HepG2 (cell line): ENCODE data around the gene CRAT. TPM values are rescaled to one million over a fixed set of nuclear protein-coding genes. Genes with fewer than 3 reads are reported as not detected.

ENCODE experiments used
- ATAC-seq: fragments of 200-7000 bp; cut with Tn5 transposase; 3 replicates; pipeline ENCODE4 v1.9.1; 2020; ENCODE audit warnings: mild to moderate bottlenecking, moderate library complexity
- BruUV-seq: library from RNA; stranded (reverse); fragments of 400-500 nt; replicated peaks from 2 replicates; lab custom pipeline; 2021; lab: Mats Ljungman, UMichigan
- CTCF ChIA-PET: fragments of 300-600 bp; formaldehyde crosslinking; extraction: SDS; loops from one replicate; lab custom pipeline; 2021; ENCODE audit warnings: low total read pairs, inconsistent platforms, low intra/inter-chr PET ratio; lab: Yijun Ruan, JAX
- POLR2A ChIA-PET: fragments of 350-600 bp; sonication (Branson Sonifier 250); formaldehyde crosslinking; loops from one replicate; lab custom pipeline; 2020; ENCODE audit warnings: antibody characterized with exemption, inconsistent platforms; lab: Yijun Ruan, JAX
- DNase-seq: peaks from one replicate; pipeline ENCODE4 v3.0.0-alpha.2; 2015; ENCODE audit warnings: low spot score
- FAIRE-seq: peaks from 3 replicates; lab custom pipeline; 2011; peaks lifted over from hg19 to GRCh38; lab: Jason Lieb, UNC
- H2AFZ ChIP-seq: one replicate; pipeline ENCODE4 v1.6.1; 2011; ENCODE audit warnings: low read length, inconsistent platforms
- H3K27ac ChIP-seq: fragments of 300-600 bp; 3 replicates; pipeline ENCODE4 v1.8.0; 2011; ENCODE audit warnings: mixed run types, mild to moderate bottlenecking, mixed read lengths, low read length, inconsistent platforms; ENCODE audit not compliant: insufficient read depth; ENCODE audit errors: extremely low read length
- H3K27me3 ChIP-seq, 2 experiments: fragments of 200-600 bp in 1 of 2; 2 replicates in 1 of 2; 3 replicates in 1 of 2; pipeline versions ENCODE4 v1.6.0 to v1.8.0; 2011; ENCODE audit warnings: low read length in 2 of 2, mild to moderate bottlenecking in 2 of 2, moderate library complexity in 2 of 2, inconsistent platforms in 1 of 2; ENCODE audit not compliant: insufficient read depth in 2 of 2, control insufficient read depth in 1 of 2
- H3K36me3 ChIP-seq, 2 experiments: fragments of 200-600 bp in 1 of 2; replicated peaks in 1 of 2; 2 replicates in 1 of 2; 3 replicates in 1 of 2; pipeline versions ENCODE4 v1.5.1 to v1.8.0; 2011; ENCODE audit warnings: low read length in 2 of 2, inconsistent platforms in 1 of 2; ENCODE audit not compliant: insufficient read depth in 2 of 2, control insufficient read depth in 1 of 2
- H3K4me1 ChIP-seq: 2 replicates; pipeline ENCODE4 v1.5.1; 2012; ENCODE audit warnings: low read length, inconsistent platforms; ENCODE audit not compliant: insufficient read depth
- H3K4me2 ChIP-seq: 2 replicates; pipeline ENCODE4 v1.6.0; 2011; ENCODE audit warnings: low read depth, low read length, inconsistent platforms
- H3K4me3 ChIP-seq, 3 experiments: fragments of 200-600 bp in 1 of 3; sonication (generic), shearing (Covaris generic) in 1 of 3; replicated peaks in 1 of 3; 2 replicates each; pipeline ENCODE4 v1.5.1; 2011 to 2016; ENCODE audit warnings: low read length in 3 of 3, inconsistent platforms in 2 of 3, low read depth in 2 of 3, mild to moderate bottlenecking in 2 of 3, control low read depth in 1 of 3, mixed read lengths in 1 of 3; ENCODE audit not compliant: insufficient read depth in 1 of 3
- H3K79me2 ChIP-seq: one replicate; pipeline ENCODE4 v1.6.1; 2011; ENCODE audit warnings: low read length, inconsistent platforms; ENCODE audit not compliant: insufficient read depth
- H3K9ac ChIP-seq: 2 replicates; pipeline ENCODE4 v1.6.0; 2011; ENCODE audit warnings: mild to moderate bottlenecking, low read depth, low read length, inconsistent platforms; ENCODE audit not compliant: insufficient read depth
- H3K9me3 ChIP-seq: 2 replicates; pipeline ENCODE4 v1.5.1; 2012; ENCODE audit warnings: mild to moderate bottlenecking, low read length
- H4K20me1 ChIP-seq: 2 replicates; pipeline ENCODE4 v1.6.0; 2011; ENCODE audit warnings: inconsistent platforms, mild to moderate bottlenecking, low read length, moderate library complexity; ENCODE audit not compliant: insufficient read depth
- FOXC1 ChIP-seq: sonication (generic); formaldehyde crosslinking; IDR thresholded peaks from 2 replicates; pipeline ENCODE4 v1.8.0; 2022; ENCODE audit warnings: mild to moderate bottlenecking, missing genetic modification reagents, borderline replicate concordance
- SRY ChIP-seq: sonication (generic); formaldehyde crosslinking; IDR thresholded peaks from 2 replicates; pipeline ENCODE4 v1.8.0; 2022; ENCODE audit warnings: mild to moderate bottlenecking, missing genetic modification reagents
- ZHX1 ChIP-seq: sonication (generic); formaldehyde crosslinking; IDR thresholded peaks from 2 replicates; pipeline ENCODE4 v1.8.1; 2022; ENCODE audit warnings: low read depth, mild to moderate bottlenecking, missing genetic modification reagents
- ZNF562 ChIP-seq: sonication (generic); formaldehyde crosslinking; IDR thresholded peaks from 2 replicates; pipeline ENCODE4 v1.8.0; 2022; ENCODE audit warnings: missing genetic modification reagents, borderline replicate concordance
- WGBS: methylation state at CpG from one replicate; pipeline ENCODE4 v1.1.6; 2017; ENCODE audit warnings: low lambda C conversion rate; 5-methylcytosine and 5-hydroxymethylcytosine counted together
- in situ Hi-C: cut with HindIII; loops from 2 replicates; pipeline ENCODE4 v1.10.0; 2017; ENCODE audit warnings: low pct_unique_long_range_greater_than_20kb; ENCODE audit not compliant: extremely low pct_ligation_motif_present
- intact Hi-C: fragments of 100-400 bp; cut with micrococcal nuclease; formaldehyde crosslinking; loops from one replicate; pipeline ENCODE4 v1.10.0; 2022; ENCODE audit not compliant: unreplicated experiment
- polyA plus RNA-seq, 8 experiments: library from polyadenylated mRNA; depleted of rRNA in 3 of 8; stranded (reverse) in 7 of 8; unstranded in 1 of 8; fragments of >200 nt; fragmentation: Illumina TruSeq in 4 of 8; extraction: Trizol in 4 of 8; gene quantifications; 2 replicates each; pipeline versions ENCODE4 v1.2.1 to v1.2.3, GENCODE V29; 2011 to 2016; ENCODE audit warnings: low read depth in 4 of 8, missing spikeins in 1 of 8, mixed read lengths in 1 of 8; ENCODE audit not compliant: insufficient read depth in 1 of 8
- total RNA-seq, 5 experiments: library from RNA; depleted of rRNA; stranded (reverse); fragments of >200 nt; fragmentation: Illumina TruSeq; extraction: Trizol; gene quantifications; 2 replicates each; pipeline ENCODE4 v1.2.3, GENCODE V29; 2016; ENCODE audit warnings: low read depth in 1 of 5
- TF ChIP-seq, protein P1 (sequence below): IDR thresholded peaks from 2 replicates; pipeline ENCODE4 v1.6.1; 2016; ENCODE audit warnings: missing biosample characterization, missing genetic modification reagents, low read depth
- TF ChIP-seq, protein P2 (sequence below): sonication (generic); formaldehyde crosslinking; IDR thresholded peaks from 2 replicates; pipeline ENCODE4 v1.8.0; 2022; ENCODE audit warnings: mild to moderate bottlenecking, missing genetic modification reagents, borderline replicate concordance

The CRAT gene
- total and polyA plus RNA-seq, 2 of the 13 experiments (the other 11 are each of a cell fraction or from before 2014, with no cell fraction given): 26.1 to 26.6 TPM

DNA sequence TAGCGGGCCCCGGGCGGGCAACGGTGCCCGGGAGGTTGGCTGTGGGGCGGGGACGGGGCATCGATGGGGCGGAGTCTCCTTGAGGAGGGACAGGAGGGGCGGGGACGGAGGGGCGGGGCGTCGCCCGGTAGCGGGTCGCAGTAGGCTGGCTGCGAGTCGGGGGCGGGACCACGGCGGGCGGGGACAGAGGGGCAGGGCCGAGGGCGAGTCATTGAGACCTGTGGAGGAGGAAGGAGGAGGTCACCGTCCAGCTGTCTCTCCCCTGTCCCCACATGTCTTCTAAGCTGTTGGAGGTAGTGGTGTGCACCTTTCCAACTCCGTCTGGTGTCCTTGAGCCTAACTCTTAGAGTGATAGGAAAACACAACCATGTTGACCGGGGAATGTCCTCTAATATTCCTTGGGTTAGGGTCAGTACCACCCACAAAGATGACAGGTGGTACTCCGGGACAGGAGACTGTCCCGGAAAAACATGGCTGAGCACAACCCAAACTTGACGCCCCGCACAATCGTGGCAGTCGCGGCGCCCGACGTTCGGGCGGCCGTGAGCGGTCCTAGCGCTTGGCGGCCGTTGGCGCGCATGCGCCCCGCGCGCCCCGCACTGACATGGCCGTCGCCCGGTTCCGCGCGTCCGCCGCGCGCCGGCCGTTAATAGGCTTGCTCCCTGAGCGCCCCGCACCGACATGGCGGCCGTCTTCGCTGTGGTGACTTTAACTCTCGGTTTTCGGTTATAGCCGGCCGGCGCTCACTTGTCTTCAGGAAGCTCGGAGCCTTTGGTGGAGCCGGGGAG, at the start of gene CRAT, which contains the start of gene PTPA (continued):
- no peak; the same call in 1 of the 2 replicates for TF ChIP-seq ZHX1 (CRISPR knock-in tag)
- TF ChIP-seq, protein P1, sequence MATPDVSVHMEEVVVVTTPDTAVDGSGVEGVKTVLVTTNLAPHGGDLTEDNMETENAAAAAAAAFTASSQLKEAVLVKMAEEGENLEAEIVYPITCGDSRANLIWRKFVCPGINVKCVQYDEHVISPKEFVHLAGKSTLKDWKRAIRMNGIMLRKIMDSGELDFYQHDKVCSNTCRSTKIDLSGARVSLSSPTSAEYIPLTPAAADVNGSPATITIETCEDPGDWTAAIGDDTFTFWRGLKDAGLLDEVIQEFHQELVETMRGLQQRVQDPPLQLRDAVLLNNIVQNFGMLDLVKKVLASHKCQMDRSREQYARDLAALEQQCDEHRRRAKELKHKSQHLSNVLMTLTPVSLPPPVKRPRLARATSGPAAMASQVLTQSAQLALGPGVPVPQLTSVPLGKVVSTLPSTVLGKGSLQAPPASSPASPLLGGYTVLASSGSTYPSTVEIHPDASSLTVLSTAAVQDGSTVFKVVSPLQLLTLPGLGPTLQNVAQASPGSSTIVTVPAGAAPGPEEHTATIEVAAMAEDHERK: no peak

DNA sequence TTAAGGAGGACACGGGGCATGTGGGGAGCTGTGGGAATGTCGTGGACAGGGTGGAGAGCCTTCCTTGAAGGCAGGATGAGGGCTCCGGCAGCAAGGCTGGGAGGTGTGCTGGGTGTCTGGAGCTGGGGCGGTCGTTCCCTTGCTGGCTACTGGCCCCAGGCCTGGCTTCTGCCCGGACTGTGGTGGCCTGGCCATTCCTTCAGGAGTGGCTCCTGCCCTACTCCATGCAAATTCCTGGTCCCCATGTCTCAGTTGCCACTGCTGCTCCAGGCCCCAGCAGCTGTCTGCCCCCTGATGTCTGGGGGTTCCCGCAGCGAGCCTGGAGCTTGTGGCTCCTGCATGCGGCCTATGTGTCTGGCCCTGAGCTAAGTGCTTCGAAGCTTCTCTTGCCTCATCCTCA, 45.6 kb upstream of the CRAT start:
- H3K4me1 ChIP-seq: peaks cover 8% of the 10 kb centered on the region
- no peaks in the 10 kb centered on the region for H3K79me2 ChIP-seq
- no peaks in the 10 kb centered on the region for H3K27me3 ChIP-seq
- DNase-seq (no peak), ATAC-seq (no peak), FAIRE-seq (no peak)
- 82% methylated on average over 7 of the region's 10 CpGs for WGBS
- no peak overlapping the region for H3K27ac ChIP-seq
- no peaks in the 10 kb centered on the region for H4K20me1 ChIP-seq
- H3K36me3 ChIP-seq: no peaks in the 10 kb centered on the region; a peak in 2 of 5 replicates
- no peaks in the 10 kb centered on the region for H3K9me3 ChIP-seq
- H3K9ac ChIP-seq: no peak overlapping the region
- TF ChIP-seq FOXC1 (CRISPR knock-in tag): no peak
- TF ChIP-seq, protein P2, sequence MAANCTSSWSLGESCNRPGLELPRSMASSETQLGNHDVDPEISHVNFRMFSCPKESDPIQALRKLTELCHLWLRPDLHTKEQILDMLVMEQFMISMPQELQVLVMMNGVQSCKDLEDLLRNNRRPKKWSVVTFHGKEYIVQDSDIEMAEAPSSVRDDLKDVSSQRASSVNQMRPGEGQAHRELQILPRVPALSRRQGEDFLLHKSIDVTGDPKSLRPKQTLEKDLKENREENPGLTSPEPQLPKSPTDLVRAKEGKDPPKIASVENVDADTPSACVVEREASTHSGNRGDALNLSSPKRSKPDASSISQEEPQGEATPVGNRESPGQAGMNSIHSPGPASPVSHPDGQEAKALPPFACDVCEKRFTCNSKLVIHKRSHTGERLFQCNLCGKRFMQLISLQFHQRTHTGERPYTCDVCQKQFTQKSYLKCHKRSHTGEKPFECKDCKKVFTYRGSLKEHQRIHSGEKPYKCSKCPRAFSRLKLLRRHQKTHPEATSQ (CRISPR knock-in tag): no peak
- TF ChIP-seq SRY: no peak
- TF ChIP-seq ZNF562 (CRISPR knock-in tag): no peak
- intact Hi-C loops (no loop called here), in situ Hi-C loops (no loop called here)
- no TSS peak for BruUV-seq
- CTCF ChIA-PET: no interaction called here
- no peak overlapping the region for H3K4me2 ChIP-seq
- POLR2A ChIA-PET: no interaction called here
- no peak overlapping the region for H2AFZ ChIP-seq
- no peak overlapping the region for H3K4me3 ChIP-seq
